GM19438 (cell line): ENCODE results near the gene ACTL6B.

Source experiments
- ATAC-seq: cut with Tn5 transposase; IDR thresholded peaks from one replicate; pipeline ENCODE4 v1.9.1; 2021; ENCODE audit warnings: low read depth; ENCODE audit not compliant: unreplicated experiment

Gene ACTL6B

GRCh38 chr7:100629117-100629716 is 27.0 kb downstream of the ACTL6B start:
- no peak for ATAC-seq

GRCh38 chr7:100627238-100627549 is 29.1 kb downstream of the ACTL6B start:
- ATAC-seq = no peak

DNA sequence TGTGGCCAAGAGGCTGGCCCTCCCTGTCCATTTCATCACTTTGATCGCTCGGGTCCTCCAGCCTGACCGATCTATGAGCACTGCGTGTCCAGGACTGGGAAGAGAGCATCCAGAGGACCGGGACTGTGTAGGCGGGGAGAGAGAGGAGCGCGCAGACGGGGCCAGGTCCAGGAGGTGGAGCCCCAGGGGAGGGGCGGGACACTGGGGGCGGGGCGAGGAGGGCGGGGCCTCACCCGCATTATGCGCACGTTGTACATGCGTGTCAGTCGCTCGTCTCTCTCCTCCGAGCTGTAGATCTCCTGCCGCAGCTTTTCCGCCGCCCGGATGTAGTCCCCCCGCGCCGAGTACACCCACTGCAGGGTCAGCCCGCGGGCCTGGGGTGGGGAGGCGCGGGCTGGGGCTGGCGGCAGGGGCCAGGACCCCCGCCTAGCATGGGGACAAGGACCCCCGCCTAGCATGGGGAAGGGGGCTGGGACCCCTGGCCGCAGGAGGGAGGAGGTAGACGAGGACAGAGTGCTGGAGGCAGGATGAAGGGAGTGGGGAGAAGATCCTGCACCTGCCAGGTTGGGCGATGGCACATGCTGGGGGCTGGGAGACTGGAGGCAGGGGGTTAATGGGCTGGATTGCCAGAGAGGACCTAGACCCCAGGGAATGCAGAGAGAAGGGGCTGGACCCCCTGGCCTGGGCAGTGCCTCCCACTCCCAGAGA is 29.6 kb downstream of the ACTL6B start:
- ATAC-seq = peak; percentile 94

- ATAC-seq = no peak
Measured at GRCh38 chr7:100626055-100626454, 30.2 kb downstream of the ACTL6B start.

DNA sequence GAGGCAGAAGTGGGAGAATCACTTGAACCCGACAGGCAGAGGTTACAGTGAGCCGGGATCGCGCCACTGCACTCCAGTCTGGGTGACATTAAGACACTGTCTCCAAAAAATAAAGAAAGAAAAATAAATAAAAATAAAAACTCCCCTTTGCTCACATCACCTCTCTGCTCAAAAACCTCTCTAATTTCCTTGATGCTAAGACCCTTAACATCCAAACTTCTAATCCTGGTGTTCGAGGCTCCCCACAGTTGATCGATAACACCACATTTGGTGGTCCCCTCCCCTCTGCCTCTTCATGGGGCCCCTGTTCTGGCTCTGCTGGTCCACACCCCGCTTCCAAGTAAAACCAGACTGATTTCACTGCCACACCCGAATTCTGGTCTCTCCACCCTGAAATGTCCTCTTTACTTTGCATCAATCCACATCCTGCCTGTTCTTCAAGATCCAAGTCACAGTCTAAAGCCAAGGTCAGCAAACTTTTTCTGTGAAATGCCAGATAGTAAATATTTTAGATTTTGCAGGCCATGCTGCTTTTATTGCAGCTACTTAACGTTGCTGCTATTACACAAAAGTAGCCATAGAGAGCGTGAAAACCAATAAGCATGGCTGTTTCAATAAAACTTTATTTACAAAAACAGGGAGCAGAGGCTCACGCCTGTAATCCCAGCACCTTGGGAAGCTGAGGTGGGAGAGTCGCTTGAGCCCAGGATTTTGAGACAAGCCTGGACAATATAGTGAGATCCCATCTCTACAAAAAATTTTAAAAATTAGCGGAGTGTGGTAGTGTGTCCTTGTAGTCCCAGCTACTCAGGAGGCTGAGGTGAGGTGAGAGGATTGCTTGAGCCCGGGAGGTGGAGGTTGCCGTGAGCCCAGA is 32.1 kb downstream of the ACTL6B start:
- ATAC-seq = no peak

- no peak for ATAC-seq
Measured at GRCh38 chr7:100621554-100621953, 34.7 kb downstream of the ACTL6B start.

- no peak for ATAC-seq
Measured at GRCh38 chr7:100620804-100621203, 35.4 kb downstream of the ACTL6B start.

GRCh38 chr7:100620239-100620638 is 36.0 kb downstream of the ACTL6B start:
- no peak for ATAC-seq

DNA sequence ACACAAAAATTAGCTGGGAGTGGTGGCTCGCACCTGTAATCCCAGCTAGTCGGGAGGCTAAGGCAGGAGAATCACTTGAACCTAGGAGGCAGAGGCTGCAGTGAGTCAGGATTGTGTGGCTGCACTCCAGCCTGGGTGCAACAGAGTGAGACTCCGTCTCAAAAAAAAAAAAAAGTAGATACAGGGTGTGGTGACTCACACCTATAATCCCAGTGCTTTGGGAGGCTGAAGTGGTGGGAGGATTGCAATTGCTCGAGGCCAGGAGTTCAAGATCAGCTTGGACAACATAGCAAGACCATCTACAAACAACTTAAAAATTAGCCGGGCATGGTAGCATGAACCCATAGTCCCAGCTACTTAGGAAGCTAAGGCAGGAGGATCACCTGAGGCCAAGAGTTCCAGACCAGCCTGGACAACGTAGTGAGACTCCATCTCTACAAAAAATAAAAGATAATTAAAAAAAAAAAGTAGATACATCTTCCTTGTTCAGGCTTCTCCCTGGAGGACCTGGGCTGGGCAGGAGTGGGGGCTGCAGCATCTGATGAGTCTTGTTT is 41.9 kb downstream of the ACTL6B start:
- no peak for ATAC-seq

- no peak for ATAC-seq
Measured at GRCh38 chr7:100613412-100614175, 42.7 kb downstream of the ACTL6B start.

DNA sequence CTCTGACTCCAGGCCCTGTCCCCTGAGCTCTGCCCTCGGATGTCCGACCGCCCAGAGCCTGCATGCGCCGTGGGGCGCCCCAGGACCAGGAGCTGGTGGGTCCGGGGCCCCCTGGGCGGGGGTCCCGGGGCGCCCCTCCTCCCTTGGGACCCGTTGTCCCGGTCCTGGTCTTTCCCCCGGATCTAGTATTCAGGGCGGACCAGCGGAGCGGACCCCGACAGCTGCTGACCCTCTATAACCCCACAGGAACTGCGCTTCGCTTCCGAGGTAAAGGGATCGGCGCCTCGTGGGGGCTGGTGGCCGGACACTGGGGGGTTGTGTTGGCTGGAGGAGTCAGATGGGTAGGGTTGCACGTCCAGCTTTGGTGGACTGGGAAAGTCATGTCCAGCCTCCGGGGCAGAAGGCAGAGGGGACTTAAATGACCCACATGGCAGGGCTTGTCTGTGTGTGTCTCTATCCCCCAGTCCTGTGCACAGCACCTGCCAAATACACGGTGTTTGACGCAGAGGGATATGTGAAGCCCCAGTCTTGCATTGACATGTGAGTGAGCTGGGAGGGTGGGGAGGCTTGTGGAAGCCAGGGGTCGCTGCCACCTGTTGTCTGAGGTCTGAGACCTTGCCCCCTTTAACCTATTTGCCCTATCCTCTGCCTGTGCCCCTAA is 43.4 kb downstream of the ACTL6B start:
- ATAC-seq = peak; percentile 9

GRCh38 chr7:100611983-100612729 is 44.1 kb downstream of the ACTL6B start, which contains the start of gene MOSPD3:
TSS of gene MOSPD3 (plus strand) at chr7:100612540. CDS start at chr7:100612792, 252 bp downstream.
- ATAC-seq = peak; percentile 88

DNA sequence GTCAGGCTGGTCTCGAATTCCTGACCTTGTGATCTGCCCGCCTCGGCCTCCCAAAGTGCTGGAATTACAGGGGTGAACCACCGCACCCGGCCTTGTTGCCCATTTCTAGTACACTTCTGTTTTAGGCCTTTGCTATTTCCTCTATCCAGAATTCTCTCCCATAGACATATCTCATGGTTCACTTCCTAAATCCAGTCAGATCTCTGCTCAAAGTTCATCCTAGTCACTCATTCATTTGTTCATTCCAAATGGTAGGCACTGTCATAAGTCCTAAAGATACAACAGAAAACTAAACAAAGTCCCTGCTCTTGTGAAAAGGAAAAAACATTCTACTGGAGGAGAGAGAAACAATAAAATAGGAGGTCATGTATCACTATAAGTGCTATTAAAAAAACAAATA is 46.3 kb downstream of the ACTL6B start:
- no peak for ATAC-seq

- no peak for ATAC-seq
Measured at GRCh38 chr7:100607111-100607510, 49.1 kb downstream of the ACTL6B start.

GRCh38 chr7:100606313-100606712 is 49.9 kb downstream of the ACTL6B start:
- ATAC-seq = no peak

- no peak for ATAC-seq
Measured at GRCh38 chr7:100604976-100605911, 51.0 kb downstream of the ACTL6B start.

DNA sequence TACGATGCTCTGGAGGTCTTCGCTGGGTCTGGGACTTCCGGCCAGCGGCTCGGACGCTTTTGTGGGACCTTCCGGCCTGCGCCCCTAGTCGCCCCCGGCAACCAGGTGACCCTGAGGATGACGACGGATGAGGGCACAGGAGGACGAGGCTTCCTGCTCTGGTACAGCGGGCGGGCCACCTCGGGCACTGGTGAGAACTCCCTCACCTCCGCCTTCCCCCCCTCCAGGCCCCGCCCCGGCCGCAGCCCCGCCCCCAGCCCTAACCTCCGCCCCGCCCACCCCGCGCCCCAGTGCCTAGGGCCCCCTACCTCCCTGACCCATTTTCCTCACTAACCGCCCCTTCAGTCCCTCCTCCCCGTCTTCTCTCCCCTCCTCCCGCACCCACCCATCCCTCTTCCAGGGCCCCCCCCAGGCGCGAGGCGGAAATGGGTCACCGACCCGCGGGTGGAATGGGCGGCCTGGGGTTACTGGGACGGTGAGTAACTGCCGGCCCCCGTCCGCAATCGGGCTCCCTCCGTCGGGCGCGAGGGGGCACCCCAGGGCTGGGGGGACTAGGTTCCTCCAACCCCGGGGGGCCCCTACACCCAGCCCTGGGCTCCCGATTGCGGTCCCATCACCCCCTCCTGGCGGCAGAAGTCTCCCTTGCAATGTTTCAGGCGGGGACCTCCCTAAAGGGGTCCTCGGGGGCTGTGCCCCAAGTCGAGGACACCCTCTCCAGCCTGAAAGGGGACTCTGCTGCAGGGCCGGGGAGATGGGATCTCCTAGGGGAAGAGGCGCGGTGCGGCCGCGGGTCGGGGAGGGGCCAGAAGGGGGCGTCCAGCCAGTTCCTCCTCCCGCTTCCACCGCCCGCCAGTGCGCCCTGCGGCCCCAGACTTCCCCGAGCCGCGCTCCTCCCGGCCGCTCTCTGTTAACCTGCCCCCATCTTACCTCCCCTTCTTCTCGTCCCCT is 51.9 kb downstream of the ACTL6B start:
- peak; percentile 65 for ATAC-seq
